ENCODE results near the gene MAX. TPM values are rescaled to one million over a fixed set of nuclear protein-coding genes. Genes with fewer than 3 reads are reported as not detected.

Gene MAX
- total RNA-seq (2022; extraction: Qiagen RNA extraction; ENCODE audit: low read depth): 57.9 to 70.2 TPM (median 63.0 TPM) in 5 replicates

GRCh38 chr14:65102441-65103149, at the start of gene MAX:
MAX (minus strand) TSS chr14:65102517; CDS start chr14:65102339, 178 bp downstream.

Other genes with a start within 250 kb of the MAX start
- gene SPTB, start 222.6 kb downstream of the MAX start, total RNA-seq (2022; extraction: Qiagen RNA extraction; ENCODE audit: low read depth): 0.75 to 1.1 TPM (median 0.98 TPM) in 5 replicates
- gene CHURC1, start 188.1 kb downstream of the MAX start, total RNA-seq (2022; extraction: Qiagen RNA extraction; ENCODE audit: low read depth): 72.9 to 144 TPM (median 80.5 TPM) in 5 replicates
- 163 to 301 TPM (median 208 TPM) in 5 replicates for gene GPX2, start 159.8 kb downstream of the MAX start, total RNA-seq (2022; extraction: Qiagen RNA extraction; ENCODE audit: low read depth)
- gene RAB15, start 130.2 kb downstream of the MAX start, total RNA-seq (2022; extraction: Qiagen RNA extraction; ENCODE audit: low read depth): 16.2 to 19.1 TPM (median 17.7 TPM) in 5 replicates
- 23.2 to 25.8 TPM (median 24.4 TPM) in 5 replicates for gene FNTB, start 115.6 kb downstream of the MAX start, total RNA-seq (2022; extraction: Qiagen RNA extraction; ENCODE audit: low read depth)